HepG2 (cell line): ENCODE data around the gene IL36B.

Source experiments
- BCL3 ChIP-seq: sonication (generic); formaldehyde crosslinking; IDR thresholded peaks from 2 replicates; pipeline ENCODE4 v1.5.1; 2020; ENCODE audit warnings: mild to moderate bottlenecking, missing genetic modification reagents, moderate library complexity
- BRF2 ChIP-seq: sonication (generic); formaldehyde crosslinking; IDR thresholded peaks from 2 replicates; pipeline ENCODE4 v1.8.1; 2022; ENCODE audit warnings: mild to moderate bottlenecking, missing genetic modification reagents
- CTCF ChIP-seq: sonication (generic); formaldehyde crosslinking; IDR thresholded peaks from 2 replicates; pipeline ENCODE4 v1.5.0; 2020; ENCODE audit warnings: mild to moderate bottlenecking, missing genetic modification reagents, moderate library complexity
- HMG20A ChIP-seq: IDR thresholded peaks from 2 replicates; pipeline ENCODE4 v1.6.1; 2016; ENCODE audit warnings: borderline replicate concordance
- NR2F6 ChIP-seq, 2 experiments: IDR thresholded peaks; 2 replicates each; pipeline ENCODE4 v1.6.1; 2016; ENCODE audit warnings: antibody characterized with exemption in 1 of 2, mild to moderate bottlenecking in 1 of 2
- SMARCC2 ChIP-seq: fragments of 450-650 bp; IDR thresholded peaks from 2 replicates; pipeline ENCODE4 v1.6.1; 2017; ENCODE audit warnings: antibody characterized with exemption, mild to moderate bottlenecking
- SMC3 ChIP-seq: IDR thresholded peaks from 2 replicates; pipeline ENCODE4 v1.6.1; 2011; ENCODE audit warnings: low read length, improper control_type of control experiment
- TBP ChIP-seq: sonication (generic); formaldehyde crosslinking; IDR thresholded peaks from 2 replicates; pipeline ENCODE4 v1.5.0; 2020; ENCODE audit warnings: missing genetic modification reagents
- TEAD2 ChIP-seq: sonication (generic); formaldehyde crosslinking; IDR thresholded peaks from 2 replicates; pipeline ENCODE4 v1.9.0; 2021; ENCODE audit warnings: missing genetic modification reagents
- ZMAT5 ChIP-seq: sonication (generic); formaldehyde crosslinking; IDR thresholded peaks from 2 replicates; pipeline ENCODE4 v1.5.0; 2020; ENCODE audit warnings: mild to moderate bottlenecking, low read depth, missing genetic modification reagents, borderline replicate concordance
- ZSCAN29 ChIP-seq: sonication (generic); formaldehyde crosslinking; conservative IDR thresholded peaks from 2 replicates; pipeline ENCODE4 v1.4.0; 2020; ENCODE audit warnings: mild to moderate bottlenecking, missing genetic modification reagents

- no peak for TF ChIP-seq TEAD2 (CRISPR knock-in tag)
- no peak for TF ChIP-seq ZSCAN29 (CRISPR knock-in tag)
- no peak for TF ChIP-seq BRF2
- no peak for TF ChIP-seq CTCF
- TF ChIP-seq BCL3 (CRISPR knock-in tag) = no peak
- no peak for TF ChIP-seq ZMAT5 (CRISPR knock-in tag)
- TF ChIP-seq NR2F6 (IDR thresholded peaks at IDR 0.05) = no peak
- no peak for TF ChIP-seq NR2F6 (CRISPR knock-in tag; IDR thresholded peaks at IDR 0.05)
- TF ChIP-seq TBP (CRISPR knock-in tag) = no peak
- no peak for TF ChIP-seq HMG20A (CRISPR knock-in tag)
- TF ChIP-seq SMC3 = no peak
- TF ChIP-seq SMARCC2 = no peak
These were observed 24.4 kb upstream of the IL36B start for GRCh38 chr2:113076954-113077669.
